GM23338 (cell line): ENCODE results near the gene GNA12. TPM values are rescaled to one million over a fixed set of nuclear protein-coding genes. Genes with fewer than 3 reads are reported as not detected.

Source experiments
- ATAC-seq: fragments of 200-7000 bp; cut with Tn5 transposase; 3 replicates; pipeline ENCODE4 v1.9.1; 2020
- DNase-seq: peaks from one replicate; pipeline ENCODE4 v3.0.0-alpha.2; 2015; ENCODE audit warnings: low spot score
- H2AFZ ChIP-seq: fragments of 200-600 bp; sonication (generic); 2 replicates; pipeline ENCODE4 v1.8.0; 2016; ENCODE audit warnings: antibody characterized with exemption, mild to moderate bottlenecking, moderate library complexity
- H3F3A ChIP-seq: fragments of 200-600 bp; sonication (generic); replicated peaks from 2 replicates; pipeline ENCODE4 v1.8.0; 2017; ENCODE audit warnings: antibody characterized with exemption, mixed run types, low read depth
- H3K27ac ChIP-seq: fragments of 200-600 bp; sonication (generic); 2 replicates; pipeline ENCODE4 v1.6.1; 2016; ENCODE audit warnings: low read depth
- H3K27me3 ChIP-seq: fragments of 200-600 bp; sonication (generic); 2 replicates; pipeline ENCODE4 v1.8.0; 2016; ENCODE audit warnings: mild to moderate bottlenecking, mixed run types, moderate library complexity; ENCODE audit not compliant: insufficient read depth
- H3K36me3 ChIP-seq: fragments of 200-600 bp; sonication (generic); 2 replicates; pipeline ENCODE4 v1.8.0; 2016; ENCODE audit warnings: mild to moderate bottlenecking; ENCODE audit not compliant: insufficient read depth
- H3K4me1 ChIP-seq: fragments of 200-600 bp; sonication (generic); 2 replicates; pipeline ENCODE4 v1.8.0; 2016; ENCODE audit warnings: mild to moderate bottlenecking, moderate library complexity; ENCODE audit not compliant: insufficient read depth
- H3K4me2 ChIP-seq: fragments of 200-600 bp; sonication (generic); 2 replicates; pipeline ENCODE4 v1.7.1; 2017; ENCODE audit warnings: mixed run types
- H3K4me3 ChIP-seq: fragments of 200-600 bp; sonication (generic); 2 replicates; pipeline ENCODE4 v1.6.1; 2016; ENCODE audit warnings: mixed run types
- H3K79me2 ChIP-seq: fragments of 200-600 bp; sonication (generic); replicated peaks from 2 replicates; pipeline ENCODE4 v1.8.0; 2017; ENCODE audit warnings: mild to moderate bottlenecking; ENCODE audit not compliant: insufficient read depth
- H3K9me2 ChIP-seq: fragments of 200-600 bp; sonication (generic); 2 replicates; pipeline ENCODE4 v1.8.0; 2017; ENCODE audit not compliant: insufficient read depth
- H4K20me1 ChIP-seq: fragments of 200-600 bp; sonication (generic); replicated peaks from 2 replicates; pipeline ENCODE4 v1.8.0; 2017; ENCODE audit warnings: mild to moderate bottlenecking; ENCODE audit not compliant: insufficient read depth
- H3K27ac Mint-ChIP-seq: 2 replicates; pipeline ENCODE4 v1.8.0; 2020; ENCODE audit warnings: inconsistent platforms, mild to moderate bottlenecking, moderate library complexity, mixed read lengths
- H3K27me3 Mint-ChIP-seq: 3 replicates; pipeline ENCODE4 v1.8.0; 2022; ENCODE audit warnings: low read depth, mild to moderate bottlenecking, moderate library complexity, mixed read lengths, inconsistent platforms; ENCODE audit not compliant: insufficient read depth, poor library complexity
- H3K36me3 Mint-ChIP-seq: 3 replicates; pipeline ENCODE4 v1.8.0; 2021; ENCODE audit warnings: low read depth, mild to moderate bottlenecking, inconsistent platforms, moderate library complexity, mixed read lengths
- H3K4me1 Mint-ChIP-seq: 3 replicates; pipeline ENCODE4 v1.8.0; 2020; ENCODE audit warnings: mild to moderate bottlenecking, inconsistent platforms, mixed read lengths
- H3K4me3 Mint-ChIP-seq: 3 replicates; pipeline ENCODE4 v1.8.0; 2021; ENCODE audit warnings: moderate library complexity, mild to moderate bottlenecking, inconsistent platforms, mixed read lengths
- H3K9me3 Mint-ChIP-seq: 3 replicates; pipeline ENCODE4 v1.8.0; 2020; ENCODE audit warnings: moderate library complexity, mild to moderate bottlenecking, inconsistent platforms, mixed read lengths
- EZH2 ChIP-seq: fragments of 200-600 bp; sonication (generic); IDR thresholded peaks from one replicate; pipeline ENCODE4 v1.8.0; 2017; ENCODE audit warnings: antibody characterized with exemption, mild to moderate bottlenecking, low read depth; ENCODE audit not compliant: unreplicated experiment
- EZH2phosphoT487 ChIP-seq: fragments of 200-600 bp; sonication (generic); IDR thresholded peaks from one replicate; pipeline ENCODE4 v1.8.1; 2018; ENCODE audit warnings: antibody characterized with exemption; ENCODE audit not compliant: unreplicated experiment
- JUNB ChIP-seq: IDR thresholded peaks from one replicate; pipeline ENCODE4 v1.6.1; 2016; ENCODE audit warnings: antibody characterized with exemption; ENCODE audit not compliant: unreplicated experiment
- NANOG ChIP-seq: IDR thresholded peaks from 2 replicates; pipeline ENCODE4 v1.6.1; 2016; ENCODE audit warnings: antibody characterized with exemption, borderline replicate concordance
- STAT1 ChIP-seq: IDR thresholded peaks from one replicate; pipeline ENCODE4 v1.6.1; 2016; ENCODE audit warnings: antibody characterized with exemption; ENCODE audit not compliant: unreplicated experiment
- ZNF114 ChIP-seq: fragments of 250-450 bp; sonication (Bioruptor Pico); IDR thresholded peaks from 2 replicates; pipeline ENCODE4 v1.5.0; 2020; ENCODE audit warnings: mild to moderate bottlenecking, moderate library complexity
- ZNF331 ChIP-seq: fragments of 250-450 bp; sonication (Bioruptor Pico); IDR thresholded peaks from 2 replicates; pipeline ENCODE4 v1.5.0; 2020; ENCODE audit warnings: low read depth, mild to moderate bottlenecking, moderate library complexity
- polyA plus RNA-seq: library from polyadenylated mRNA; unstranded; fragments of >200 nt; fragmentation: Nextera tagmentation; extraction: Ambion mirVana; gene quantifications from 2 replicates; pipeline ENCODE4 v1.2.1, GENCODE V29; 2016
- total RNA-seq: library from RNA; depleted of rRNA; stranded (reverse); fragments of >200 nt; shearing (Covaris generic); gene quantifications from 2 replicates; pipeline ENCODE4 v1.2.3, GENCODE V29; 2014
- TF ChIP-seq, protein P1 (sequence below): IDR thresholded peaks from one replicate; pipeline ENCODE4 v1.6.1; 2018; ENCODE audit warnings: antibody characterized with exemption; ENCODE audit not compliant: unreplicated experiment
- TF ChIP-seq, protein P2 (sequence below), 2 experiments: fragments of 200-600 bp in 1 of 2; sonication (generic) in 1 of 2; conservative IDR thresholded peaks; 2 replicates each; pipeline versions ENCODE4 v1.5.1 to v1.6.1; 2016 to 2017; ENCODE audit warnings: antibody characterized with exemption in 2 of 2, low read depth in 2 of 2, mild to moderate bottlenecking in 2 of 2, moderate library complexity in 1 of 2

Gene GNA12
- total and polyA plus RNA-seq, 2 experiments from 2014 or later: 24.0 to 87.7 TPM

- no peak overlapping the region for H3K4me3 ChIP-seq
- no peak overlapping the region for H3K27ac Mint-ChIP-seq
- TF ChIP-seq ZNF331 (no peak), STAT1 (no peak), ZNF114 (CRISPR knock-in tag) (no peak), JUNB (no peak), EZH2 (no peak)
- TF ChIP-seq, protein P1, sequence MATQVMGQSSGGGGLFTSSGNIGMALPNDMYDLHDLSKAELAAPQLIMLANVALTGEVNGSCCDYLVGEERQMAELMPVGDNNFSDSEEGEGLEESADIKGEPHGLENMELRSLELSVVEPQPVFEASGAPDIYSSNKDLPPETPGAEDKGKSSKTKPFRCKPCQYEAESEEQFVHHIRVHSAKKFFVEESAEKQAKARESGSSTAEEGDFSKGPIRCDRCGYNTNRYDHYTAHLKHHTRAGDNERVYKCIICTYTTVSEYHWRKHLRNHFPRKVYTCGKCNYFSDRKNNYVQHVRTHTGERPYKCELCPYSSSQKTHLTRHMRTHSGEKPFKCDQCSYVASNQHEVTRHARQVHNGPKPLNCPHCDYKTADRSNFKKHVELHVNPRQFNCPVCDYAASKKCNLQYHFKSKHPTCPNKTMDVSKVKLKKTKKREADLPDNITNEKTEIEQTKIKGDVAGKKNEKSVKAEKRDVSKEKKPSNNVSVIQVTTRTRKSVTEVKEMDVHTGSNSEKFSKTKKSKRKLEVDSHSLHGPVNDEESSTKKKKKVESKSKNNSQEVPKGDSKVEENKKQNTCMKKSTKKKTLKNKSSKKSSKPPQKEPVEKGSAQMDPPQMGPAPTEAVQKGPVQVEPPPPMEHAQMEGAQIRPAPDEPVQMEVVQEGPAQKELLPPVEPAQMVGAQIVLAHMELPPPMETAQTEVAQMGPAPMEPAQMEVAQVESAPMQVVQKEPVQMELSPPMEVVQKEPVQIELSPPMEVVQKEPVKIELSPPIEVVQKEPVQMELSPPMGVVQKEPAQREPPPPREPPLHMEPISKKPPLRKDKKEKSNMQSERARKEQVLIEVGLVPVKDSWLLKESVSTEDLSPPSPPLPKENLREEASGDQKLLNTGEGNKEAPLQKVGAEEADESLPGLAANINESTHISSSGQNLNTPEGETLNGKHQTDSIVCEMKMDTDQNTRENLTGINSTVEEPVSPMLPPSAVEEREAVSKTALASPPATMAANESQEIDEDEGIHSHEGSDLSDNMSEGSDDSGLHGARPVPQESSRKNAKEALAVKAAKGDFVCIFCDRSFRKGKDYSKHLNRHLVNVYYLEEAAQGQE: no peak
- TF ChIP-seq, protein P2, sequence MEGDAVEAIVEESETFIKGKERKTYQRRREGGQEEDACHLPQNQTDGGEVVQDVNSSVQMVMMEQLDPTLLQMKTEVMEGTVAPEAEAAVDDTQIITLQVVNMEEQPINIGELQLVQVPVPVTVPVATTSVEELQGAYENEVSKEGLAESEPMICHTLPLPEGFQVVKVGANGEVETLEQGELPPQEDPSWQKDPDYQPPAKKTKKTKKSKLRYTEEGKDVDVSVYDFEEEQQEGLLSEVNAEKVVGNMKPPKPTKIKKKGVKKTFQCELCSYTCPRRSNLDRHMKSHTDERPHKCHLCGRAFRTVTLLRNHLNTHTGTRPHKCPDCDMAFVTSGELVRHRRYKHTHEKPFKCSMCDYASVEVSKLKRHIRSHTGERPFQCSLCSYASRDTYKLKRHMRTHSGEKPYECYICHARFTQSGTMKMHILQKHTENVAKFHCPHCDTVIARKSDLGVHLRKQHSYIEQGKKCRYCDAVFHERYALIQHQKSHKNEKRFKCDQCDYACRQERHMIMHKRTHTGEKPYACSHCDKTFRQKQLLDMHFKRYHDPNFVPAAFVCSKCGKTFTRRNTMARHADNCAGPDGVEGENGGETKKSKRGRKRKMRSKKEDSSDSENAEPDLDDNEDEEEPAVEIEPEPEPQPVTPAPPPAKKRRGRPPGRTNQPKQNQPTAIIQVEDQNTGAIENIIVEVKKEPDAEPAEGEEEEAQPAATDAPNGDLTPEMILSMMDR (conservative IDR thresholded peaks at IDR 0.05; ENCODE audit: low read depth in 2 of 2): no peak
- no peaks in the 10 kb centered on the region for H3K36me3 ChIP-seq
- ATAC-seq (no peak; the same call in 2 of the 3 replicates), DNase-seq (no peak)
- no peak overlapping the region for H3K4me3 Mint-ChIP-seq
- no peaks in the 10 kb centered on the region for H3F3A ChIP-seq
- no peaks in the 10 kb centered on the region for H3K9me3 Mint-ChIP-seq
- peaks cover 11% of the 10 kb centered on the region for H3K4me1 ChIP-seq
- H3K9me2 ChIP-seq: no peaks in the 10 kb centered on the region
- H3K4me1 Mint-ChIP-seq: peaks cover 20% of the 10 kb centered on the region
- peaks cover 78% of the 10 kb centered on the region for H3K79me2 ChIP-seq
- no peaks in the 10 kb centered on the region for H3K27me3 Mint-ChIP-seq
- peaks cover 56% of the 10 kb centered on the region for H3K36me3 Mint-ChIP-seq
- H3K27me3 ChIP-seq: no peaks in the 10 kb centered on the region
- H2AFZ ChIP-seq: no peak overlapping the region
- H3K27ac ChIP-seq: peak overlapping the region; percentile 4; the same call in 1 of the 2 replicates
- peaks cover 10% of the 10 kb centered on the region for H4K20me1 ChIP-seq
- H3K4me2 ChIP-seq: no peak overlapping the region
Observed at GRCh38 chr7:2785071-2785500, 59.0 kb downstream of the GNA12 start.

DNA sequence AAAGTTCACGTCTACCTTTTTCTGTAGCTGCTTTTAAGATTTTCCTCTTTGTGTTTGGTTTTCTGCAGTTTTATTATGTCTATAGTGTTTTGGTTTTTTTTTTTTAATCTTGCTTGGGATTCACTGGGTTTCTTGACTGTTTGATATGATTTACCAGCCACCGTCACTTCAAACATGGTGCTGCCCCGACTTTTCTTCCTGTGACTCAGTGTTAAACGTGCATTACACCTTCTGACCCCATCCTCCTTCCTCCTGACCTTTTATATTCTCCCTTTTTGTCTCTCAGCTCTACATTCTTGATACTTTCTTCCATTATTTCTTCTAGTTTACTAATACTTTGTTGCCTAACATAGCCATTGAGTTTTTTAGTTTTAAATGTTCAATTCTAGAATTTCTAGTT lies 61.5 kb downstream of the GNA12 start:
- Histone ChIP-seq H3K27ac (no peak overlapping the region), H3K36me3 (no peaks in the 10 kb centered on the region), H3K4me2 (no peak overlapping the region), H3K4me3 (no peak overlapping the region), H3F3A (no peaks in the 10 kb centered on the region), H3K79me2 (peaks cover 73% of the 10 kb centered on the region), H3K27me3 (no peaks in the 10 kb centered on the region), H3K9me2 (no peaks in the 10 kb centered on the region), H3K4me1 (peaks cover 33% of the 10 kb centered on the region), H4K20me1 (peaks cover 9% of the 10 kb centered on the region), H2AFZ (no peak overlapping the region)
- peaks cover 42% of the 10 kb centered on the region for H3K36me3 Mint-ChIP-seq
- H3K4me3 Mint-ChIP-seq: no peak overlapping the region
- DNase-seq: no peak
- ATAC-seq: no peak
- no peaks in the 10 kb centered on the region for H3K27me3 Mint-ChIP-seq
- H3K4me1 Mint-ChIP-seq: peaks cover 34% of the 10 kb centered on the region
- no peak overlapping the region for H3K27ac Mint-ChIP-seq
- no peaks in the 10 kb centered on the region for H3K9me3 Mint-ChIP-seq
- TF ChIP-seq EZH2phosphoT487 (no peak), ZNF331 (no peak), NANOG (no peak)
- TF ChIP-seq, protein P1: no peak
